Gastrocnemius medialis (tissue), 4 donors: ENCODE measurements around the gene MORN1. TPM values are rescaled to one million over a fixed set of nuclear protein-coding genes. Genes with fewer than 3 reads are reported as not detected.

ENCODE experiments used
- ATAC-seq, 2 donors: fragments of 150-250 bp; one replicate each; pipeline ENCODE4 v1.9.1; 2016
- DNase-seq, 2 donors: peaks; one replicate each; pipeline ENCODE4 v3.0.0-alpha.2; 2019
- H3K27ac ChIP-seq, 4 donors: fragments of 200-600 bp; sonication (generic); 1 replicate in 1 of 4; 2 replicates in 3 of 4; pipeline ENCODE4 v1.5.1; 2016 to 2018; ENCODE audit warnings: mild to moderate bottlenecking in 2 of 4, moderate library complexity in 1 of 4
- H3K27me3 ChIP-seq, 3 donors: fragments of 200-600 bp; sonication (generic) in 2 of 3; 1 replicate in 1 of 3; 2 replicates in 2 of 3; pipeline versions ENCODE4 v1.5.1 to v1.6.0; 2016 to 2019; ENCODE audit warnings: mild to moderate bottlenecking in 1 of 3, moderate library complexity in 1 of 3
- H3K36me3 ChIP-seq, 2 donors: fragments of 200-600 bp; sonication (generic) in 1 of 2; one replicate each; pipeline ENCODE4 v1.5.1; 2017 to 2018
- H3K4me1 ChIP-seq, 2 donors: fragments of 200-600 bp; sonication (generic) in 1 of 2; one replicate each; pipeline ENCODE4 v1.5.1; 2016 to 2017; ENCODE audit warnings: mild to moderate bottlenecking in 2 of 2
- H3K4me3 ChIP-seq, 4 donors: fragments of 200-600 bp; sonication (generic) in 3 of 4; 1 replicate in 1 of 4; 2 replicates in 3 of 4; pipeline ENCODE4 v1.5.1; 2016 to 2019; ENCODE audit warnings: mild to moderate bottlenecking in 2 of 4
- H3K9me3 ChIP-seq, 3 donors: fragments of 200-600 bp; sonication (generic) in 2 of 3; 1 replicate in 1 of 3; 2 replicates in 2 of 3; pipeline ENCODE4 v1.5.1; 2016 to 2019
- POLR2A ChIP-seq, 2 donors: fragments of 450-650 bp; IDR thresholded peaks; one replicate each; pipeline ENCODE4 v1.6.1; 2017; ENCODE audit warnings: antibody characterized with exemption in 2 of 2, mild to moderate bottlenecking in 2 of 2, moderate library complexity in 2 of 2
- in situ Hi-C, 4 donors: fragments of 200-750 bp; cut with MboI; loops; one replicate each; pipeline versions ENCODE4 v1.15.0 to v1.8.0; 2017; ENCODE audit warnings: low sequenced_read_pairs in 4 of 4
- intact Hi-C: fragments of 100-400 bp; cut with DNase I; formaldehyde crosslinking; loops from one replicate; pipeline ENCODE4 v1.15.1; 2023; ENCODE audit warnings: low total_unique reads
- total RNA-seq, 4 donors: library from RNA; depleted of rRNA; stranded (reverse); fragments of >200 nt; gene quantifications; one replicate each; pipeline versions ENCODE4 v1.1.0 to v1.2.3, GENCODE V29; 2016
- TF ChIP-seq, protein P1 (sequence below), 5 experiments: fragments of 450-650 bp in 3 of 5; fragments of 200-600 bp in 2 of 5; sonication (generic) in 2 of 5; IDR thresholded peaks in 4 of 5; conservative IDR thresholded peaks in 1 of 5; 1 replicate in 4 of 5; 2 replicates in 1 of 5; pipeline ENCODE4 v1.5.1; 2016 to 2019; ENCODE audit warnings: antibody characterized with exemption in 5 of 5, mild to moderate bottlenecking in 3 of 5, moderate library complexity in 3 of 5

MORN1 gene
- total RNA-seq, 4 donors from 2014 or later = 1.9 to 4.7 (median 3.5) TPM

DNA sequence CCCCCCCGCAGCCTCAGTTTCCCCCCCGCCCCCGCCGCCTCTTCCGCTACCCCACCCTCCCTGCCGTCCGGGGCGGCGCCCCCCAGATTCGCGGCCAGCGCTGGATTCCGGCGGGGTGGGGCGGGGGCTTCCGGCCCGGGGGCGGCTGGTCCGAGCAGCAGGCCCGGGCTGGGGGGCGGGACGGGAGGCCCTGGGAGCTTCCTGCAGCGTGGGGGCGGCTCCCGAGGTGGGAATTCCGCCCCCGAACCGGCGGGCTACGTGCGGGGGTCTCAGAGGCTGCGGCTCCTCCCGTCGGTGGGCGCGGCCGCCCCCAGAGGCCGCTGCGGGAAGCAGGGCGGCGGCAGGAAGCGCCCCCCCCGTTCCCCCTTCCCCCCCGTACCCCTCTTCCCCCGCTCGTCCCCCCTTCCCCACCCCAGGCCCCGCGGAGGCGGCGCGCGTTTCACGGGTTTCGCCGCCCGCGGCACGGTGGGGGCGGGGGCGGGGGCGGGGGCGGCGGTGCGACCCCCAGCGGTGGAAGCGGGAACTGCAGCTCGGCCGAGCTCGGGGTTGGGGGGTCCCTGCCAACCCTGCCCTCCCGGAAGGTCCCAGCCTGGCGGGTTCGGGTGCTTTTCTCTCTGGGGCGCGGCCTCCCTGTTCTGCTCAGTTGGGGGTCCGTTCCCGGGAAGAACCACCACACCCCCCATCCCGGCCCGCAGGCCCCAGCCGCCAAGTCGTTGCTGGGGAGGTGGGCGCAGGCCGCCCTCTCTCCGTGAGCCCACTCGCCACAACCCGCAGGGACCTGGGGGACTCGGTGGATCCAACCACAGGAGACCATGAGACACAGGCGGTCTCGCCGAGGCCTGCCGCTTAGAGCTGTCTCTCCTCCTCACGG, 76.3 kb downstream of the MORN1 start:
- Histone ChIP-seq H3K27me3 (peaks cover 0 to 17% (median 3%) of the 10 kb centered on the region in 3 donors), H3K9me3 (no peaks in the 10 kb centered on the region), H3K36me3 (no peaks in the 10 kb centered on the region), H3K27ac (peak overlapping the region; percentile 61 to 72 (median 69)), H3K4me1 (peaks cover 17 to 18% of the 10 kb centered on the region in 2 donors), H3K4me3 (peak overlapping the region; percentile 49 to 57 (median 52))
- peak; percentile 32 to 41 for ATAC-seq
- TF ChIP-seq, protein P1, sequence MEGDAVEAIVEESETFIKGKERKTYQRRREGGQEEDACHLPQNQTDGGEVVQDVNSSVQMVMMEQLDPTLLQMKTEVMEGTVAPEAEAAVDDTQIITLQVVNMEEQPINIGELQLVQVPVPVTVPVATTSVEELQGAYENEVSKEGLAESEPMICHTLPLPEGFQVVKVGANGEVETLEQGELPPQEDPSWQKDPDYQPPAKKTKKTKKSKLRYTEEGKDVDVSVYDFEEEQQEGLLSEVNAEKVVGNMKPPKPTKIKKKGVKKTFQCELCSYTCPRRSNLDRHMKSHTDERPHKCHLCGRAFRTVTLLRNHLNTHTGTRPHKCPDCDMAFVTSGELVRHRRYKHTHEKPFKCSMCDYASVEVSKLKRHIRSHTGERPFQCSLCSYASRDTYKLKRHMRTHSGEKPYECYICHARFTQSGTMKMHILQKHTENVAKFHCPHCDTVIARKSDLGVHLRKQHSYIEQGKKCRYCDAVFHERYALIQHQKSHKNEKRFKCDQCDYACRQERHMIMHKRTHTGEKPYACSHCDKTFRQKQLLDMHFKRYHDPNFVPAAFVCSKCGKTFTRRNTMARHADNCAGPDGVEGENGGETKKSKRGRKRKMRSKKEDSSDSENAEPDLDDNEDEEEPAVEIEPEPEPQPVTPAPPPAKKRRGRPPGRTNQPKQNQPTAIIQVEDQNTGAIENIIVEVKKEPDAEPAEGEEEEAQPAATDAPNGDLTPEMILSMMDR (IDR thresholded peaks at IDR 0.05 in 4 of 5, conservative IDR thresholded peaks at IDR 0.05 in 1 of 5) = peak; percentile 51 to 98 (median 88)
- no peak for TF ChIP-seq POLR2A (IDR thresholded peaks at IDR 0.05)
- in situ Hi-C loops = loop anchor here in 2 of 4 donors (25.0 kb wide), 1 partner anchor 103 kb away; no protein-coding TSS in a partner anchor
- intact Hi-C loops = loop anchor here (1.0 to 5.0 kb wide), 4 partner anchors 67 to 120 kb away; no protein-coding TSS in a partner anchor
- DNase-seq = no peak

DNA sequence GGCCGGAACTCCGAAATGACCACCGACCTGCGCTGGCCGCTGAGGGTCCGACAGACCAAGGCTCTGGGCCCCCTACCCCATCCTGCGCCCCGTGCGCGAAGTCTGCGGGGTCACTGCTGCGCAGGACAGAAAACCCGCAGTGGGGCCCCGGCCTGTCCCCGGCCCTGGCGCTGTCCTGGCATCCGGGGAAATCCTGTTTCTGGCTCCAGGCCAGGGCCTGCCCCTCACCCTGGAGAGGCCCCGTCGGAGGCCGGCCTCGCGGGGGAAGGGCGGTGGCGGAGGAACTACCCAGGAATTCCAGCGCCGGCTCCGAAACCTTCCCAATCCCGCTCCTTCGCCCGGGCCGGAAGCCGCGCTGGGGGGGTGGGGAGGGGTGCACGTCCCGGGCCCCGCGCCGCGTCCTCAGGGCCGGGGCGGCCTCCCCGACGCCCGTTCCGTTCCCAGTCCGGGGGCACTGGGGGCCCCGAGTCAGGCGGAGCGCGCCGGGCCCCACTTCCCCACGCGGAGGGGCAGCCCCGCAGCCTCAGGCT, 77.0 kb downstream of the MORN1 start:
- H3K27ac ChIP-seq = peak overlapping the region; percentile 61 to 72 (median 69)
- no peaks in the 10 kb centered on the region for H3K9me3 ChIP-seq
- peaks cover 11 to 17% of the 10 kb centered on the region in 2 donors for H3K4me1 ChIP-seq
- no peaks in the 10 kb centered on the region for H3K36me3 ChIP-seq
- in situ Hi-C loops (loop anchor here in 2 of 4 donors (25.0 kb wide), 1 partner anchor 102 kb away; no protein-coding TSS in a partner anchor), intact Hi-C loops (loop anchor here (5.0 kb wide), 2 partner anchors 82 to 102 kb away; no protein-coding TSS in a partner anchor)
- peak overlapping the region; percentile 49 to 57 (median 52) for H3K4me3 ChIP-seq
- TF ChIP-seq, protein P1 (IDR thresholded peaks at IDR 0.05 in 4 of 5, conservative IDR thresholded peaks at IDR 0.05 in 1 of 5) = no peak
- no peak for TF ChIP-seq POLR2A (IDR thresholded peaks at IDR 0.05)
- ATAC-seq = peak in 1 of 2 donors; percentile 26
- peaks cover 0 to 12% (median 3%) of the 10 kb centered on the region in 3 donors for H3K27me3 ChIP-seq
- DNase-seq = no peak

DNA sequence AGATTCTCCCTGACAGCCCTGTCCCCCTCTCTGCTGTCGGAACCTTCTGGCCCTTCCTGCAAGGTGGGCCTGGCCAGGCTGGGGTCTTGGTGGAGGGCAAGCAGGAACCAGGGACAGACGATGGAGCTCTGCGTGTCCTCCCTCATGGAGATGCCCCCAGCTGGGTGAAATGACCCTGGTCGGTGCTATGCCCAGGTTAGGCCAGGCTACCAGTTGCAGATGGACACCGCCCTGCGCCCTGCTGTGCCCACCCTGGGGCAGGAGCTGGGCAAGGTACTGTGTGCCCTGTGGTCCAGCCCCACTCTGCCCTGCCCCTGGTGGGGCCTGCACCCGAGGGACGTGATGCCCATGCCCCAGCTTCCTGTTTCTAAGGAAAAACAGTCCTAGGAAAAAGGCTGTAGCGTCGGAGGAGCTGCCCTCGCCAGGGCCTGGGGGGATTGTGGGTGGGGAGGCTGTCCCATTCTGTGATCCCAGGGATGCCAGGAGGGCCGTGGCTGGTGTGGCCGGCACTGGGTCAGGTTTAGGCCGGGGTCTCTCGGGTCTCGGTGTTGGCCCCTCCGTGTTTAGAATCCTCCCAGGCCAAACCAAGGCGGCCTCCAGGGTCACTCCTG, 77.6 kb downstream of the MORN1 start:
- peak overlapping the region; percentile 61 to 72 (median 69) for H3K27ac ChIP-seq
- H3K36me3 ChIP-seq = peaks cover 0 to 3% of the 10 kb centered on the region in 2 donors
- no peak for ATAC-seq
- DNase-seq = no peak
- TF ChIP-seq POLR2A (IDR thresholded peaks at IDR 0.05) = no peak
- TF ChIP-seq, protein P1 (IDR thresholded peaks at IDR 0.05 in 4 of 5, conservative IDR thresholded peaks at IDR 0.05 in 1 of 5) = no peak
- no peaks in the 10 kb centered on the region for H3K9me3 ChIP-seq
- in situ Hi-C loops (loop anchor here in 2 of 4 donors (25.0 kb wide), 1 partner anchor 101 kb away; no protein-coding TSS in a partner anchor), intact Hi-C loops (loop anchor here (5.0 kb wide), 2 partner anchors 81 to 101 kb away; no protein-coding TSS in a partner anchor)
- H3K27me3 ChIP-seq = peaks cover 0 to 10% (median 3%) of the 10 kb centered on the region in 3 donors
- peak overlapping the region in 3 of 4 donors; percentile 49 to 57 (median 50) for H3K4me3 ChIP-seq
- H3K4me1 ChIP-seq = peaks cover 10 to 17% of the 10 kb centered on the region in 2 donors

DNA sequence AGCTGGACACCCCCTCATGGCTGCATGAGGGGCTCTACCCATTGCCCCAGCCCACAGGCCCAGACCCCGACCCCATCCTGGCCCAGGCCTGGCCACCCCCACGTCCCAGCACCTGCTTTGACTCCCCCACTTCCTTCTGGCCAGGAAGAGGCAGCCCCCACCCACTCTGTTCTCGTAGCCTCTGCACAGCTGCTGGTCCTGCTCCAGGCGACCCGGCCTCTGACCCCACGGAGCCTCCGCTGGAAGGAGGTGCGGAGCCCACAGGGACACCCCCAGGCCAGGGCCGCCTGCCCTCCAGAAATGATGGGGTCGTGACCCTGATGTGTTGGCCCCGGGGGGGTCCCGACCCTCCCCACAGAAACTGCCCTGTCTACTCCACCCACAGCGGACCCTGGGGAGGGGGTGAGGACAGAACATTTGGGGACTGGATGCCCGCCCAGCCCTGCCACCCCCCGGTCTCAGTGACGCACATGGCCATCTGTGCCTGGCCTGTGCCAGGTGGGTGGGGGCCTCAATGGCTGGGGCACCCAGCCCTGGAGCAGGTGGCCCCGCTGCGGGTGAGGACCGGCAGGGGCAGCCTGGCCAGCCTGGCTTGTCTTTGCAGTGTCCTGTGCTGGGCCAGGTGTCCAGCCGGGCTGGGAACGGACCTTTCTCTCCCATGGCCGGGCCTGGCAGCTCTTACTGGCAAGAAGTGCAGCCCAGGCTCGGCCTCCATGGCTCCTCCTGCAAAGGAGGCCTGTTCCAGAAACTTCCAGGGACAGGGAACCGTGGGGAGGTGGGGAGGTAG, 78.6 kb downstream of the MORN1 start:
- Histone ChIP-seq H3K36me3 (peaks cover 0 to 14% of the 10 kb centered on the region in 2 donors), H3K9me3 (no peaks in the 10 kb centered on the region), H3K27ac (peak overlapping the region; percentile 61 to 72 (median 69)), H3K27me3 (peaks cover 0 to 3% (median under 1%) of the 10 kb centered on the region in 3 donors), H3K4me3 (no peak overlapping the region), H3K4me1 (peaks cover 10 to 17% of the 10 kb centered on the region in 2 donors)
- intact Hi-C loops (loop anchor here (5.0 kb wide), 2 partner anchors 80 to 100 kb away; no protein-coding TSS in a partner anchor), in situ Hi-C loops (loop anchor here in 2 of 4 donors (25.0 kb wide), 1 partner anchor 100 kb away; no protein-coding TSS in a partner anchor)
- TF ChIP-seq, protein P1 (IDR thresholded peaks at IDR 0.05 in 4 of 5, conservative IDR thresholded peaks at IDR 0.05 in 1 of 5) = no peak
- no peak for TF ChIP-seq POLR2A (IDR thresholded peaks at IDR 0.05)
- ATAC-seq (peak in 1 of 2 donors; percentile 8), DNase-seq (no peak)
